Fibroblast of skin of right biceps (primary cell): Measurements from ENCODE around the gene NKD2.
"Not testable (repeated sequence)": the region's sequence is repeated elsewhere in the genome, so short reads cannot be mapped to it uniquely, and the experiment has no call there.

Source experiments
- DNase-seq: peaks from one replicate; pipeline ENCODE4 v3.0.0-alpha.2; 2013

Gene NKD2

GRCh38 chr5:1075931-1076330 is 67.3 kb downstream of the NKD2 start:
- no peak for DNase-seq

GRCh38 chr5:1076406-1076805 is 67.8 kb downstream of the NKD2 start:
- DNase-seq, result no peak

GRCh38 chr5:1077026-1077425 is 68.4 kb downstream of the NKD2 start:
- DNase-seq, result no peak

GRCh38 chr5:1077491-1078020 is 69.0 kb downstream of the NKD2 start:
- DNase-seq, result no peak

GRCh38 chr5:1078206-1078605 is 69.6 kb downstream of the NKD2 start:
- no peak for DNase-seq

GRCh38 chr5:1078851-1079250 is 70.2 kb downstream of the NKD2 start:
- no peak for DNase-seq

GRCh38 chr5:1079486-1079885 is 70.9 kb downstream of the NKD2 start:
- DNase-seq, result no peak

GRCh38 chr5:1079961-1080360 is 71.4 kb downstream of the NKD2 start:
- no peak for DNase-seq

GRCh38 chr5:1080432-1080831 is 71.8 kb downstream of the NKD2 start:
- DNase-seq, result no peak

- no peak for DNase-seq
Measured at GRCh38 chr5:1081519-1081918, 72.9 kb downstream of the NKD2 start.

GRCh38 chr5:1083026-1083425 is 74.4 kb downstream of the NKD2 start:
- not testable (repeated sequence) for DNase-seq

- DNase-seq, result no peak
Measured at GRCh38 chr5:1083823-1084605, 75.4 kb downstream of the NKD2 start.

GRCh38 chr5:1085391-1085790 is 76.8 kb downstream of the NKD2 start:
- no peak for DNase-seq

- DNase-seq, result no peak
Measured at GRCh38 chr5:1086137-1086536, 77.5 kb downstream of the NKD2 start.

- no peak for DNase-seq
Measured at GRCh38 chr5:1086871-1087270, 78.3 kb downstream of the NKD2 start.

- DNase-seq, result no peak
Measured at GRCh38 chr5:1087428-1087827, 78.8 kb downstream of the NKD2 start.

GRCh38 chr5:1088031-1088430 is 79.4 kb downstream of the NKD2 start:
- DNase-seq, result no peak
